LNCAP (cell line): Measurements from ENCODE around the gene DNMBP.

Experiments used
- CTCF ChIP-seq: fragments of 450-650 bp; IDR thresholded peaks from 2 replicates; pipeline ENCODE4 v1.5.1; 2017; ENCODE audit warnings: mild to moderate bottlenecking

The DNMBP gene

GRCh38 chr10:99975942-99976809 lies 33.6 kb downstream of the DNMBP start:
- TF ChIP-seq CTCF = no peak

- TF ChIP-seq CTCF = no peak
These were observed 34.5 kb downstream of the DNMBP start for GRCh38 chr10:99975106-99975829.

GRCh38 chr10:99973190-99973589 lies 36.6 kb downstream of the DNMBP start:
- peak; percentile 28; the same call in 1 of the 2 replicates for TF ChIP-seq CTCF

- no peak for TF ChIP-seq CTCF
These were observed 41.8 kb downstream of the DNMBP start for GRCh38 chr10:99967961-99968360.

GRCh38 chr10:99966306-99966705 lies 43.4 kb downstream of the DNMBP start:
- TF ChIP-seq CTCF = no peak

- no peak for TF ChIP-seq CTCF
These were observed 44.0 kb downstream of the DNMBP start for GRCh38 chr10:99965700-99966099.

GRCh38 chr10:99964791-99965190 lies 45.0 kb downstream of the DNMBP start:
- no peak for TF ChIP-seq CTCF
